Kidney (tissue), 14 donors: ENCODE measurements around the gene SCD. TPM values are rescaled to one million over a fixed set of nuclear protein-coding genes. Genes with fewer than 3 reads are reported as not detected.

ENCODE experiments used
- DNase-seq, 5 donors: peaks; one replicate each; pipeline ENCODE4 v3.0.0-alpha.2; 2013 to 2020
- FAIRE-seq: peaks from 2 replicates; lab custom pipeline; 2012; peaks lifted over from hg19 to GRCh38; lab: Jason Lieb, UNC
- H3K27ac ChIP-seq, 2 donors: one replicate each; pipeline ENCODE4 v1.7.0; 2013; ENCODE audit warnings: low read depth in 2 of 2, low read length in 2 of 2, inconsistent platforms in 1 of 2
- H3K27me3 ChIP-seq: one replicate; pipeline ENCODE4 v1.7.1; 2013; ENCODE audit warnings: low read length, inconsistent platforms; ENCODE audit not compliant: control insufficient read depth, insufficient read depth
- H3K36me3 ChIP-seq, 3 donors: one replicate each; pipeline versions ENCODE4 v1.7.0 to v1.7.1; 2013; ENCODE audit warnings: low read length in 3 of 3, control low read depth in 1 of 3, inconsistent platforms in 1 of 3; ENCODE audit not compliant: insufficient read depth in 3 of 3, control insufficient read depth in 2 of 3
- H3K4me1 ChIP-seq, 3 donors: one replicate each; pipeline versions ENCODE4 v1.7.0 to v1.7.1; 2013; ENCODE audit warnings: low read length in 3 of 3, inconsistent platforms in 1 of 3, low read depth in 1 of 3; ENCODE audit not compliant: control insufficient read depth in 2 of 3, insufficient read depth in 2 of 3
- H3K4me3 ChIP-seq, 3 donors: one replicate each; pipeline versions ENCODE4 v1.7.0 to v1.8.1; 2013; ENCODE audit warnings: low read length in 3 of 3, control low read depth in 1 of 3, inconsistent platforms in 1 of 3
- H3K9ac ChIP-seq, 3 donors: one replicate each; pipeline versions ENCODE4 v1.7.0 to v1.7.1; 2013; ENCODE audit warnings: low read length in 3 of 3, control low read depth in 1 of 3, inconsistent platforms in 1 of 3
- H3K9me3 ChIP-seq, 3 donors: one replicate each; pipeline versions ENCODE4 v1.7.0 to v1.7.1; 2013; ENCODE audit warnings: low read length in 3 of 3, control low read depth in 1 of 3, inconsistent platforms in 1 of 3; ENCODE audit not compliant: control insufficient read depth in 2 of 3, insufficient read depth in 1 of 3
- intact Hi-C: fragments of 100-400 bp; cut with DNase I; formaldehyde crosslinking; loops from one replicate; pipeline ENCODE4 v1.11.1; 2022
- polyA plus RNA-seq: library from polyadenylated mRNA; stranded (reverse); fragments of 350-450 nt; fragmentation: Illumina TruSeq; extraction: RNeasy Lipid Tissue Mini Kit (QIAGEN cat#74804); gene quantifications from one replicate; pipeline ENCODE4 v1.2.3, GENCODE V29; 2014; ENCODE audit warnings: low read depth, low replicate concordance; ENCODE audit not compliant: insufficient read depth
- total RNA-seq: library from RNA; stranded (reverse); fragmentation: NEBNext Ultra II Directional; extraction: Animal tissue kit (Norgen Biotek cat#: 25700); gene quantifications from one replicate; pipeline ENCODE4 v1.2.1, GENCODE V29; 2021
- TF ChIP-seq, protein P1 (sequence below): IDR thresholded peaks from 3 replicates; pipeline ENCODE4 v1.5.1; 2012; ENCODE audit warnings: mild to moderate bottlenecking, moderate library complexity, borderline replicate concordance; ENCODE audit not compliant: insufficient read depth; ENCODE audit errors: extremely low read depth
- donor health status: control.
- donor health status: control.
- donor health status: control.
- donor health status: control.
- donor health status: control.
- donor health status: DM: yes; HTN: yes; CAD: no.
- donor health status: Normal renal cell carcinoma (clear cell type).

Gene SCD
- total and polyA plus RNA-seq, 2 donors from 2014 or later: 8.7 to 10.7 TPM

DNA sequence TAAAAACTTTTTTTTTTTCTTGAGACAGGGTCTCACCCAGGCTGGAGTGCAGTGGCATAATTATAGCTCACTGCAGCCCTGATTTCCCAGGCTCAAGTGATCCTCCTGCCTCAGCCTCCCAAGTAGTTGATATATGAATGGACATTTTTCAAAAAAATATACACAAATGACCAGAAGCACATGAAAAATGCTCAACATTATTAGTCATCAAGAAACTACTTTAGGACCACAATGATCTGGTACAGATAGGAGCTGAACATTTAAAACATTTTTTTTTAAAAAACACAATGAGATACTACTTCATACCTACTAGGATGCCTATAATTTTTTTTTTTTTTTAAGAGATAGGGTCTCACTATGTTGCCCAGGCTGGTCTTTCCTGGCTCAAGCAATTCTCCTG is 21.7 kb downstream of the SCD start:
- intact Hi-C loops: no loop called here
- Histone ChIP-seq H3K4me3 (no peak overlapping the region), H3K4me1 (peaks cover 0 to 33% (median 18%) of the 10 kb centered on the region in 3 donors), H3K27ac (no peak overlapping the region), H3K27me3 (no peaks in the 10 kb centered on the region), H3K9ac (no peak overlapping the region), H3K36me3 (no peaks in the 10 kb centered on the region), H3K9me3 (no peaks in the 10 kb centered on the region)
- TF ChIP-seq, protein P1, sequence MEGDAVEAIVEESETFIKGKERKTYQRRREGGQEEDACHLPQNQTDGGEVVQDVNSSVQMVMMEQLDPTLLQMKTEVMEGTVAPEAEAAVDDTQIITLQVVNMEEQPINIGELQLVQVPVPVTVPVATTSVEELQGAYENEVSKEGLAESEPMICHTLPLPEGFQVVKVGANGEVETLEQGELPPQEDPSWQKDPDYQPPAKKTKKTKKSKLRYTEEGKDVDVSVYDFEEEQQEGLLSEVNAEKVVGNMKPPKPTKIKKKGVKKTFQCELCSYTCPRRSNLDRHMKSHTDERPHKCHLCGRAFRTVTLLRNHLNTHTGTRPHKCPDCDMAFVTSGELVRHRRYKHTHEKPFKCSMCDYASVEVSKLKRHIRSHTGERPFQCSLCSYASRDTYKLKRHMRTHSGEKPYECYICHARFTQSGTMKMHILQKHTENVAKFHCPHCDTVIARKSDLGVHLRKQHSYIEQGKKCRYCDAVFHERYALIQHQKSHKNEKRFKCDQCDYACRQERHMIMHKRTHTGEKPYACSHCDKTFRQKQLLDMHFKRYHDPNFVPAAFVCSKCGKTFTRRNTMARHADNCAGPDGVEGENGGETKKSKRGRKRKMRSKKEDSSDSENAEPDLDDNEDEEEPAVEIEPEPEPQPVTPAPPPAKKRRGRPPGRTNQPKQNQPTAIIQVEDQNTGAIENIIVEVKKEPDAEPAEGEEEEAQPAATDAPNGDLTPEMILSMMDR: no peak
- FAIRE-seq (no peak), DNase-seq (no peak)

- peak overlapping the region in 1 of 3 donors; percentile 13 for H3K4me3 ChIP-seq
- no peaks in the 10 kb centered on the region for H3K9me3 ChIP-seq
- H3K9ac ChIP-seq: peak overlapping the region in 1 of 3 donors; percentile 10
- H3K27me3 ChIP-seq: no peaks in the 10 kb centered on the region
- no peaks in the 10 kb centered on the region for H3K36me3 ChIP-seq
- TF ChIP-seq, protein P1: no peak
- peak overlapping the region; percentile 73 to 88 for H3K27ac ChIP-seq
- DNase-seq (peak; percentile 62 to 93 (median 69)), FAIRE-seq (no peak)
- intact Hi-C loops: no loop called here
- peaks cover 0 to 21% (median 15%) of the 10 kb centered on the region in 3 donors for H3K4me1 ChIP-seq
Observed at GRCh38 chr10:100370714-100371481, 23.9 kb downstream of the SCD start.

DNA sequence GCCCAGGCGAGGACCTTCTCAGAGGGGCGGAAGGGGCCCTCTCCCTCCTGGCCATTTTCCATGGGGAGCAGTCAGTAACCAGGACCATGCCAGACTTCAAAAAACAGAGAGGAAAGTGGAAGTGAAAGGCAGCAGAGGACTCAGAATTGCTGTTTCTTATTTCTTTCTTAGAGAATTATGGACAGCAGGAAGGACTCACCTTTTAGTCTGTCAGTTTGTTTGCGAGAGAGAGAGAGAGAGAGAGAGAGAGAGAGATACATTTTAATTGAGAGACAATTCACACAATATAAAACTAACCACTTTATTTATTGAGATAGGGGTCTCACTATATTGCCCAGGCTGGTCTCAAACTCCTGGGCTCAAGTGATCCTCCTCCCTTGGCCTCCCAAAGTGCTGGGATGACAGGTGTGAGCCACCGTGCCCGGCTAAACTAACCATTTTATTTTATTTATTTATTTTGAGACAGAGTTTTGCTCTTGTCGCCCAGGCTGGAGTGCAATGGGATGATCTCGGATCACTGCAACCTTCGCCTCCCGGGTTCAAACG is 24.5 kb downstream of the SCD start:
- H3K4me3 ChIP-seq: peak overlapping the region in 1 of 3 donors; percentile 13
- intact Hi-C loops: no loop called here
- H3K27ac ChIP-seq: peak overlapping the region; percentile 73 to 88
- peaks cover 0 to 21% (median 15%) of the 10 kb centered on the region in 3 donors for H3K4me1 ChIP-seq
- no peak for DNase-seq
- peak overlapping the region in 1 of 3 donors; percentile 10 for H3K9ac ChIP-seq
- no peak for FAIRE-seq
- TF ChIP-seq, protein P1: no peak
- no peaks in the 10 kb centered on the region for H3K9me3 ChIP-seq
- H3K27me3 ChIP-seq: no peaks in the 10 kb centered on the region
- H3K36me3 ChIP-seq: no peaks in the 10 kb centered on the region
